Muscle layer of duodenum (tissue), 2 donors: Measurements from ENCODE around the gene MECR.
"Not testable (repeated sequence)": the region's sequence is repeated elsewhere in the genome, so short reads cannot be mapped to it uniquely, and the experiment has no call there.

Source experiments
- H3K27ac ChIP-seq: one replicate; pipeline ENCODE4 v1.7.0; 2013; ENCODE audit warnings: mild to moderate bottlenecking, low read length
- H3K27me3 ChIP-seq: one replicate; pipeline ENCODE4 v1.7.0; 2013; ENCODE audit warnings: low read depth, mild to moderate bottlenecking, control low read depth, low read length
- H3K36me3 ChIP-seq, 2 donors: one replicate each; pipeline ENCODE4 v1.7.0; 2013; ENCODE audit warnings: low read length in 2 of 2, control low read depth in 1 of 2, mild to moderate bottlenecking in 1 of 2; ENCODE audit not compliant: insufficient read depth in 2 of 2, control insufficient read depth in 1 of 2
- H3K4me1 ChIP-seq, 2 donors: one replicate each; pipeline ENCODE4 v1.7.0; 2013; ENCODE audit warnings: low read length in 2 of 2, mild to moderate bottlenecking in 2 of 2, control low read depth in 1 of 2, moderate library complexity in 1 of 2; ENCODE audit not compliant: insufficient read depth in 2 of 2, control insufficient read depth in 1 of 2
- H3K4me3 ChIP-seq, 2 donors: one replicate each; pipeline ENCODE4 v1.7.0; 2013; ENCODE audit warnings: low read length in 2 of 2, low read depth in 1 of 2, mild to moderate bottlenecking in 1 of 2
- H3K9me3 ChIP-seq, 2 donors: one replicate each; pipeline ENCODE4 v1.7.0; 2013; ENCODE audit warnings: low read length in 2 of 2, control low read depth in 1 of 2, mild to moderate bottlenecking in 1 of 2; ENCODE audit not compliant: control insufficient read depth in 1 of 2
- donor health status: healthy.

MECR gene

GRCh38 chr1:29162476-29163138 lies 68.1 kb downstream of the MECR start:
- Histone ChIP-seq H3K4me1 (peaks cover 5 to 14% of the 10 kb centered on the region in 2 donors), H3K27ac (no peak overlapping the region), H3K36me3 (peaks cover 41 to 50% of the 10 kb centered on the region in 2 donors), H3K27me3 (no peaks in the 10 kb centered on the region), H3K9me3 (no peaks in the 10 kb centered on the region), H3K4me3 (no peak overlapping the region)

GRCh38 chr1:29162025-29162424 lies 68.7 kb downstream of the MECR start:
- H3K36me3 ChIP-seq, result peaks cover 44 to 54% of the 10 kb centered on the region in 2 donors
- no peak overlapping the region for H3K27ac ChIP-seq
- peaks cover 5 to 19% of the 10 kb centered on the region in 2 donors for H3K4me1 ChIP-seq
- no peak overlapping the region for H3K4me3 ChIP-seq
- H3K27me3 ChIP-seq, result no peaks in the 10 kb centered on the region
- H3K9me3 ChIP-seq, result no peaks in the 10 kb centered on the region

- Histone ChIP-seq H3K9me3 (no peaks in the 10 kb centered on the region), H3K27me3 (no peaks in the 10 kb centered on the region), H3K4me3 (no peak overlapping the region), H3K27ac (no peak overlapping the region), H3K36me3 (peaks cover 26 to 48% of the 10 kb centered on the region in 2 donors), H3K4me1 (peaks cover 5 to 19% of the 10 kb centered on the region in 2 donors)
These were observed 71.0 kb downstream of the MECR start for GRCh38 chr1:29159773-29160172.

GRCh38 chr1:29157269-29157601 lies 73.5 kb downstream of the MECR start:
- no peak overlapping the region for H3K27ac ChIP-seq
- no peak overlapping the region for H3K4me3 ChIP-seq
- no peaks in the 10 kb centered on the region for H3K27me3 ChIP-seq
- peaks cover 51 to 54% of the 10 kb centered on the region in 2 donors for H3K36me3 ChIP-seq
- H3K4me1 ChIP-seq, result peaks cover 5 to 12% of the 10 kb centered on the region in 2 donors
- no peaks in the 10 kb centered on the region for H3K9me3 ChIP-seq

- Histone ChIP-seq H3K4me1 (peaks cover 0 to 12% of the 10 kb centered on the region in 2 donors), H3K27ac (no peak overlapping the region), H3K36me3 (peaks cover 56 to 59% of the 10 kb centered on the region in 2 donors), H3K9me3 (no peaks in the 10 kb centered on the region), H3K4me3 (no peak overlapping the region), H3K27me3 (no peaks in the 10 kb centered on the region)
These were observed 74.0 kb downstream of the MECR start for GRCh38 chr1:29156543-29157268.

- H3K9me3 ChIP-seq, result no peaks in the 10 kb centered on the region
- peaks cover 0 to 9% of the 10 kb centered on the region in 2 donors for H3K4me1 ChIP-seq
- H3K27me3 ChIP-seq, result no peaks in the 10 kb centered on the region
- H3K36me3 ChIP-seq, result peaks cover 64 to 71% of the 10 kb centered on the region in 2 donors
- no peak overlapping the region for H3K4me3 ChIP-seq
- H3K27ac ChIP-seq, result no peak overlapping the region
These were observed 78.5 kb downstream of the MECR start for GRCh38 chr1:29152046-29152805.

- not testable (repeated sequence) for H3K4me1 ChIP-seq, H3K27me3 ChIP-seq, H3K4me3 ChIP-seq, H3K27ac ChIP-seq, H3K9me3 ChIP-seq
- peaks cover 66 to 89% of the 10 kb centered on the region in 2 donors for H3K36me3 ChIP-seq
These were observed 80.4 kb downstream of the MECR start for GRCh38 chr1:29150346-29150745.

- no peak overlapping the region for H3K27ac ChIP-seq
- no peak overlapping the region for H3K4me3 ChIP-seq
- no peaks in the 10 kb centered on the region for H3K27me3 ChIP-seq
- H3K4me1 ChIP-seq, result no peaks in the 10 kb centered on the region
- peaks cover 53 to 78% of the 10 kb centered on the region in 2 donors for H3K36me3 ChIP-seq
- H3K9me3 ChIP-seq, result no peaks in the 10 kb centered on the region
These were observed 81.9 kb downstream of the MECR start for GRCh38 chr1:29148656-29149491.

GRCh38 chr1:29145739-29146437 lies 84.8 kb downstream of the MECR start:
- Histone ChIP-seq H3K4me1 (no peaks in the 10 kb centered on the region), H3K36me3 (peaks cover 32 to 48% of the 10 kb centered on the region in 2 donors), H3K4me3 (no peak overlapping the region), H3K27ac (peak overlapping the region; percentile 10), H3K9me3 (no peaks in the 10 kb centered on the region), H3K27me3 (no peaks in the 10 kb centered on the region)

- H3K9me3 ChIP-seq, result no peaks in the 10 kb centered on the region
- peaks cover 28 to 36% of the 10 kb centered on the region in 2 donors for H3K36me3 ChIP-seq
- H3K4me3 ChIP-seq, result no peak overlapping the region
- no peaks in the 10 kb centered on the region for H3K27me3 ChIP-seq
- H3K27ac ChIP-seq, result no peak overlapping the region
- H3K4me1 ChIP-seq, result no peaks in the 10 kb centered on the region
These were observed 86.6 kb downstream of the MECR start for GRCh38 chr1:29144178-29144577.
